KMS-11 (cell line): ENCODE data around the gene TNFRSF6B.

Experiments
- H2AFZ ChIP-seq: fragments of 200-600 bp; sonication (generic); 2 replicates; pipeline ENCODE4 v1.6.1; 2016; ENCODE audit warnings: antibody characterized with exemption, mixed run types, low read depth
- H3K27ac ChIP-seq: fragments of 200-600 bp; sonication (generic); 2 replicates; pipeline ENCODE4 v1.6.1; 2016; ENCODE audit warnings: mild to moderate bottlenecking, mixed run types
- H3K27me3 ChIP-seq: fragments of 200-600 bp; sonication (generic); 2 replicates; pipeline ENCODE4 v1.6.1; 2017; ENCODE audit warnings: mild to moderate bottlenecking, low read depth, mixed run types, moderate library complexity; ENCODE audit not compliant: insufficient read depth
- H3K36me3 ChIP-seq: fragments of 200-600 bp; sonication (generic); 2 replicates; pipeline ENCODE4 v1.6.1; 2017; ENCODE audit warnings: mild to moderate bottlenecking, mixed run types; ENCODE audit not compliant: insufficient read depth
- H3K4me1 ChIP-seq: fragments of 200-600 bp; sonication (generic); 2 replicates; pipeline ENCODE4 v1.6.1; 2016; ENCODE audit warnings: mild to moderate bottlenecking, low read depth, mixed run types; ENCODE audit not compliant: poor library complexity, severe bottlenecking
- H3K4me2 ChIP-seq: fragments of 200-600 bp; sonication (generic); 2 replicates; pipeline ENCODE4 v1.7.0; 2016; ENCODE audit warnings: mild to moderate bottlenecking, mixed run types
- H3K4me3 ChIP-seq: fragments of 200-600 bp; sonication (generic); IDR thresholded peaks from 2 replicates; pipeline ENCODE4 v1.6.1; 2017; ENCODE audit warnings: low read depth, low read length, mixed read lengths; ENCODE audit not compliant: insufficient read depth
- H3K79me2 ChIP-seq: fragments of 200-600 bp; sonication (generic); 2 replicates; pipeline ENCODE4 v1.6.1; 2016; ENCODE audit warnings: low read depth, mixed run types; ENCODE audit not compliant: insufficient read depth
- H3K9ac ChIP-seq: fragments of 200-600 bp; sonication (generic); 2 replicates; pipeline ENCODE4 v1.6.1; 2016; ENCODE audit warnings: mild to moderate bottlenecking, mixed run types
- H4K20me1 ChIP-seq: fragments of 200-600 bp; sonication (generic); 2 replicates; pipeline ENCODE4 v1.6.1; 2016; ENCODE audit warnings: mild to moderate bottlenecking, mixed run types; ENCODE audit not compliant: insufficient read depth
- TF ChIP-seq, protein P1 (sequence below): fragments of 200-600 bp; sonication (generic); conservative IDR thresholded peaks from 2 replicates; pipeline ENCODE4 v1.6.1; 2017; ENCODE audit warnings: low read depth, mild to moderate bottlenecking, antibody characterized with exemption, low read length, moderate library complexity, mixed read lengths

The TNFRSF6B gene

DNA sequence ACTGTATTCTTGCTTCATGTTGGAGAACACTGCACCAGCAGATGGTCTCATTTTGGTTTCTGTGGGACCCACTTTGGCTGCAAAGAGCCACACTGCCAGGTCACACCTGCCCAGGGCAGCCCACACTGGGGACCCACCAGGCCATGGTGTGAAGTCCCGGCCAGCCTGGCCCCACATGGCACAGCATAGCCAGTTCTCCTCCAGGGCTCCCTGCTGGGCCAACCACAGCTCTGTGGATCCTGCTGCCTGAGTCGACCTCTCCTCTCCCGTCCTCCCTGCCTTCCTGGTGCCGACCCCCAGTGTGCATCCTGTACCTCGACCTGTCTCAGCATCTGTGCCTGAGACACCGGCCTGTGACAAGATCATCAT is 8.3 kb downstream of the TNFRSF6B start:
- H3K27me3 ChIP-seq: no peaks in the 10 kb centered on the region
- no peaks in the 10 kb centered on the region; the same call in 1 of the 2 replicates for H3K36me3 ChIP-seq
- H3K9ac ChIP-seq: no peak overlapping the region
- no peak overlapping the region for H3K27ac ChIP-seq
- no peak overlapping the region for H3K4me3 ChIP-seq
- TF ChIP-seq, protein P1, sequence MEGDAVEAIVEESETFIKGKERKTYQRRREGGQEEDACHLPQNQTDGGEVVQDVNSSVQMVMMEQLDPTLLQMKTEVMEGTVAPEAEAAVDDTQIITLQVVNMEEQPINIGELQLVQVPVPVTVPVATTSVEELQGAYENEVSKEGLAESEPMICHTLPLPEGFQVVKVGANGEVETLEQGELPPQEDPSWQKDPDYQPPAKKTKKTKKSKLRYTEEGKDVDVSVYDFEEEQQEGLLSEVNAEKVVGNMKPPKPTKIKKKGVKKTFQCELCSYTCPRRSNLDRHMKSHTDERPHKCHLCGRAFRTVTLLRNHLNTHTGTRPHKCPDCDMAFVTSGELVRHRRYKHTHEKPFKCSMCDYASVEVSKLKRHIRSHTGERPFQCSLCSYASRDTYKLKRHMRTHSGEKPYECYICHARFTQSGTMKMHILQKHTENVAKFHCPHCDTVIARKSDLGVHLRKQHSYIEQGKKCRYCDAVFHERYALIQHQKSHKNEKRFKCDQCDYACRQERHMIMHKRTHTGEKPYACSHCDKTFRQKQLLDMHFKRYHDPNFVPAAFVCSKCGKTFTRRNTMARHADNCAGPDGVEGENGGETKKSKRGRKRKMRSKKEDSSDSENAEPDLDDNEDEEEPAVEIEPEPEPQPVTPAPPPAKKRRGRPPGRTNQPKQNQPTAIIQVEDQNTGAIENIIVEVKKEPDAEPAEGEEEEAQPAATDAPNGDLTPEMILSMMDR: no peak
- H3K4me2 ChIP-seq: no peak overlapping the region
- peaks cover 29% of the 10 kb centered on the region; the same call in 1 of the 2 replicates for H3K79me2 ChIP-seq
- peaks cover 20% of the 10 kb centered on the region for H3K4me1 ChIP-seq
- peaks cover 3% of the 10 kb centered on the region; the same call in 1 of the 2 replicates for H4K20me1 ChIP-seq
- no peak overlapping the region for H2AFZ ChIP-seq

- no peak overlapping the region for H3K4me3 ChIP-seq
- H3K79me2 ChIP-seq: peaks cover 33% of the 10 kb centered on the region; the same call in 1 of the 2 replicates
- TF ChIP-seq, protein P1: no peak
- no peaks in the 10 kb centered on the region for H3K27me3 ChIP-seq
- H2AFZ ChIP-seq: no peak overlapping the region
- H3K27ac ChIP-seq: no peak overlapping the region
- H3K36me3 ChIP-seq: no peaks in the 10 kb centered on the region; the same call in 1 of the 2 replicates
- H4K20me1 ChIP-seq: peaks cover 3% of the 10 kb centered on the region; the same call in 1 of the 2 replicates
- H3K4me2 ChIP-seq: 0 out of 2 replicates have a peak overlapping the region, but pooled peaks have one; percentile 83
- peaks cover 20% of the 10 kb centered on the region for H3K4me1 ChIP-seq
- no peak overlapping the region for H3K9ac ChIP-seq
These were observed 9.0 kb downstream of the TNFRSF6B start for GRCh38 chr20:63705232-63706026.

- TF ChIP-seq, protein P1: no peak
- no peaks in the 10 kb centered on the region for H3K27me3 ChIP-seq
- H3K9ac ChIP-seq: no peak overlapping the region
- no peak overlapping the region for H3K27ac ChIP-seq
- H3K79me2 ChIP-seq: peaks cover 39% of the 10 kb centered on the region; the same call in 1 of the 2 replicates
- peaks cover 20% of the 10 kb centered on the region for H3K4me1 ChIP-seq
- H3K4me2 ChIP-seq: peak overlapping the region; percentile 83; the same call in 1 of the 2 replicates
- no peak overlapping the region for H3K4me3 ChIP-seq
- peaks cover 3% of the 10 kb centered on the region; the same call in 1 of the 2 replicates for H4K20me1 ChIP-seq
- no peaks in the 10 kb centered on the region; the same call in 1 of the 2 replicates for H3K36me3 ChIP-seq
- no peak overlapping the region for H2AFZ ChIP-seq
These were observed 9.7 kb downstream of the TNFRSF6B start for GRCh38 chr20:63706027-63706695.

GRCh38 chr20:63706852-63707557 is 10.6 kb downstream of the TNFRSF6B start:
- H3K27ac ChIP-seq: peak overlapping the region; percentile 53
- TF ChIP-seq, protein P1: peak; percentile 79
- H3K4me1 ChIP-seq: peaks cover 20% of the 10 kb centered on the region
- H3K4me2 ChIP-seq: peak overlapping the region; percentile 83
- peaks cover 3% of the 10 kb centered on the region; the same call in 1 of the 2 replicates for H4K20me1 ChIP-seq
- H3K27me3 ChIP-seq: no peaks in the 10 kb centered on the region
- peak overlapping the region; percentile 42 for H2AFZ ChIP-seq
- H3K4me3 ChIP-seq: no peak overlapping the region
- no peaks in the 10 kb centered on the region; the same call in 1 of the 2 replicates for H3K36me3 ChIP-seq
- H3K9ac ChIP-seq: peak overlapping the region; percentile 52
- peaks cover 47% of the 10 kb centered on the region; the same call in 1 of the 2 replicates for H3K79me2 ChIP-seq
